Dermis blood vessel endothelial cell (primary cell): Measurements from ENCODE around the gene PIGA. TPM values are rescaled to one million over a fixed set of nuclear protein-coding genes. Genes with fewer than 3 reads are reported as not detected.
A peak's percentile ranks its signal among the peaks of the same experiment; 100 is the strongest.
"Not testable (repeated sequence)": the region's sequence is repeated elsewhere in the genome, so short reads cannot be mapped to it uniquely, and the experiment has no call there.

Experiments used
- DNase-seq: peaks from one replicate; pipeline ENCODE4 v3.0.0; 2010
- total RNA-seq: library from RNA; depleted of rRNA; stranded (reverse); fragments of >200 nt; gene quantifications from 2 replicates; pipeline ENCODE4 v1.2.3, GENCODE V29; 2014

Gene PIGA
- total RNA-seq, 1 donor from 2014 or later, result 8.8 TPM

DNA sequence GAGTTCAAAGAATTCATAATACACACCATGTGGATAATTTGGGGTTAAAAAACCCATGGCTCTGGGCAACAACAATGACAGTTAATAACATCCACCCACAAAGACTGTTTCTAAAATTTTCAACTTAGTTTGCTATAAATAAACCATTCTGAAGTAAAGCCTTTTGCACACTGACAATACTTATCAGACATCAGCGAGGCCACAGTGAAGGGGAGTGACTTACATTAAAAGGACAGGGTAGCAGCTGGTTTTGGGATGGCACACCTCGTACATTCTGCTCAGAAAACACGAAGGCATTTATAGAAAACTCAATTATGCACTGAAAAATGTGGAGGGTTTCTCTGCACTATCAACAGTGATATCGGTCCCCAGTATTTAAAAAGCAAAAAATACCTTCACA lies 15.0 kb downstream of the PIGA start:
- DNase-seq, result no peak

- no peak for DNase-seq
Measured at GRCh38 chrX:15319075-15319474, 16.2 kb downstream of the PIGA start.

DNA sequence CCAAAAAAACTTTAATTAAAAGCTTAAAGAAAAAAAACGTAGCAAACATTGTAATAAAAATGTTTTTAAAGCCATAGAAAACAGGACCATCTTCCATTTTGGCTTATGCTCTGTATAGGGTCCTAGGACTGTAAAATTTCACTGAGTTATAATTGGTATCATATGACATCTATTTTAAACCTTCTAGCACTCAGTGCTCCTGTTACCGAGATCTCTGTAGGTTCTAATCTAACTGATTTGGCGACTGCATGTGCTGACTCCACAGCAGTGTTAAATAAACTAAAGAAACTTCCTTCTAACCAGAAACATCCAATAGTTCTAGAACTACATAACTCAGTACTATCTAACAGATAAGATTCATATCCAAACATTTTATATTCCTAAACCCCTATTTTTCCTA lies 19.8 kb downstream of the PIGA start, which contains the start of gene ASB11:
ASB11 (minus strand) TSS at position 132 of the 400 bp plus-strand sequence; CDS start at position 97, 35 bp downstream.
- DNase-seq, result no peak

- no peak for DNase-seq
Measured at GRCh38 chrX:15314472-15314871, 20.9 kb downstream of the PIGA start.

DNA sequence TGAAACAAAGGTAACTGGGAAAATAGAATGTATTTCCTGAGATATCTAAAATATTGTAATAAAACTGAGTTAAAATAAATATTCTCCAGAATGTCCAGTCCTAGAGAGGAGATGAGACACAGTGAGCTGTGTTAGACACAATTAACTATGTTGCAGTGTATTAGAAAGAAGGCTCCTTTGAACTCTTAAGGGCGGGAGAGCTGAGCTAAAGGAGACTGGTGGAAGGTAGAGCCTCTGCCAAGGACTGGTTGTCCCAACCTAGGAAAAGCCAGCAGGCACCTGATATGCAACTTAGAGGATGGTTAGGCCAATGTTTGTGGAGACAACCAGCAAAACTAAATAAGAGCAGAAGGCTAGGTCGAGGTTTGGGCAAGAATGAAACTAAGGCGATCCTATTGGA lies 24.2 kb downstream of the PIGA start:
- DNase-seq, result no peak

DNA sequence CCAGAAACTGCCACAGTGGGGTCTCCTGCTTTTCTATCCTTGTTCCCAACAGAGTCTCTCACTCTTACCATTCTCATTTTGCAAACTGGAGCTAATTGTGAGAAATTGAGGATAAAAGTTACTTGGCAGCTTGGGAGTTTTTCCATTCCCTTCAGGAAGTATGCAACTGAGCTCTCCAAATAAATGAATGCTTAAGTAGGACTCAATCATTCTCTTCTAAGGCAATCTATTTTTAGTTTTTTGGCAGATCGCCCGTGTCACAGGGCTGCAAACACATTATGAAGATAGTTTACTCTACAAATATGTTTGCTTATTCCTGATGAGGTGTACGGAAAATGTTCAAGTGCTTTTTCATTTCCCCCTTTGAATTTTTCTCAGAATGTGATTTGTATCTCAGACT lies 25.2 kb downstream of the PIGA start:
- peak; percentile 88 for DNase-seq

DNA sequence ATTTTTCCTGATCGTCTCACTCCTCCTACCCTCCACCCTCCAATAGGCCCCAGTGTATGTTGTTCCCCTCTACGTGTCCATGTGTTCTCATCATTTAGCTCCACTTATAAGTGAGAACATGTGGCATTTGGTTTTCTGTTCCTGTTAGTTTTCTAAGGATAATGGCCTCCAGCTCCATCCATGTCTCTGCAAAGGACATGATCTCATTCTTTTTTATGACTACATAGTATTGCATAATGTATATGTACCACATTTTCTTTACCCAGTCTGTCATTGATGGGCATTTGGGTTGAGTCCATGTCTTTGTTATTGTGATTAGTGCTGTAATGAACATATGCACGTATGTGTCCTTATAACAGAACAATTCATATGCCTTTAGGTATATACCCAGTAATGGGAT lies 29.4 kb downstream of the PIGA start:
- DNase-seq, result not testable (repeated sequence)

DNA sequence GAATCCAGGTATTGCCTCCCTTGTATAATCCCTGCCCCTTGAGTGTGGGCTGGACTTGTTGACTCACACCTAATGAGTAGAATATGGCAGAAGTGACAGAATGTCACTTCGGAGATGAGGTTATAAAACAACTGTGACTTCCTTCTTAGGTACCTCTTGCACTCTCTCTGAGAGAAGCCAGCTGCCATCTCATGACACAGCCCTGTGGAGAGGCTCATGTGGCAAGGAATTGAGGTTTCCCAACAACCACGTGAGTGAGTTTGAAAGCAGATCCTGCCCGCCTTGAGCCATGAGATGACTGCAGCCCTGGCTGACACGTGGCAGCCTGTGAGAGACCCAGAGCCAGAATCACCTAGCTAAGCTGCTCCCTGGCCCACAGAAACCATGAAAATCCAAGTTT lies 33.4 kb downstream of the PIGA start:
- no peak for DNase-seq

- peak; percentile 59 for DNase-seq
Measured at GRCh38 chrX:15299941-15300851, 35.1 kb downstream of the PIGA start.

GRCh38 chrX:15298780-15299179 lies 36.5 kb downstream of the PIGA start:
- no peak for DNase-seq

- peak; percentile 72 for DNase-seq
Measured at GRCh38 chrX:15298201-15298600, 37.1 kb downstream of the PIGA start.

GRCh38 chrX:15293451-15293850 lies 41.9 kb downstream of the PIGA start:
- DNase-seq, result no peak

DNA sequence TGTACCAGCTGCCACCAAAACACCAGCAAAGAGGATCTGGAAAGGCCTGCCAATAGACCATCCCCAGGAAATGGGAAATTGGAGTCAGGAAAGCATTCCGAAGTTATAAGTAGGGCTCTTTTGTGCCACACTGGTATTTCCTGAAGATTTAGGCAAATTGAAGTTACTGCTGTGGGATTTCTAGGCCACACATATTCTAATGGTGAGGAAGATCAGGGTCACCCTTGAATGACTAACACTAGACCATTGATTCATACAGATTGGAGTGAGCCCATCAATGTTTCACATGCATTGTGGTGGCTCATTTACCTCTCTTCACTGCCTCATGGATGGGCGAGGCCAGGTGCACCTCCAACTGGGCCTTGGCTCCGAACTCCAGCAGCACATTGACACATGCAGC lies 42.5 kb downstream of the PIGA start:
- peak; percentile 22 for DNase-seq

- DNase-seq, result no peak
Measured at GRCh38 chrX:15277604-15278003, 57.7 kb downstream of the PIGA start.

- DNase-seq, result no peak
Measured at GRCh38 chrX:15274946-15275345, 60.4 kb downstream of the PIGA start.

DNA sequence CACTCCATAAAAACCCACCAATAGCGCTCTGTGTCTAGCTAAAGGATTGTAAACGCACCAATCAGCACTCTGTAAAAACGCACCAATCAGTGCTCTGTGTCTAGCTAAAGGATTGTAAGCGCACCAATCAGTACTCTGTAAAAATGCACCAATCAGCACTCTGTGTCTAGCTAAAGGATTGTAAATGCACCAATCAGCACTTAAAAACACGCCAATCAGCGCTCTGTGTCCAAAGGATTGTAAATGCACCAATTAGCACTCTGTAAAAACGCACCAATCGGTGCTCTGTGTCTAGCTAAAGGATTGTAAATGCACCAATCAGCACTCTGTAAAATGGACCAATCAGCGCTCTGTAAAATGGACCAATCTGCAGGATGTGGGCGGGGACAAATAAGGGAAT lies 62.0 kb downstream of the PIGA start:
- not testable (repeated sequence) for DNase-seq

GRCh38 chrX:15271757-15272156 lies 63.6 kb downstream of the PIGA start:
- DNase-seq, result no peak

DNA sequence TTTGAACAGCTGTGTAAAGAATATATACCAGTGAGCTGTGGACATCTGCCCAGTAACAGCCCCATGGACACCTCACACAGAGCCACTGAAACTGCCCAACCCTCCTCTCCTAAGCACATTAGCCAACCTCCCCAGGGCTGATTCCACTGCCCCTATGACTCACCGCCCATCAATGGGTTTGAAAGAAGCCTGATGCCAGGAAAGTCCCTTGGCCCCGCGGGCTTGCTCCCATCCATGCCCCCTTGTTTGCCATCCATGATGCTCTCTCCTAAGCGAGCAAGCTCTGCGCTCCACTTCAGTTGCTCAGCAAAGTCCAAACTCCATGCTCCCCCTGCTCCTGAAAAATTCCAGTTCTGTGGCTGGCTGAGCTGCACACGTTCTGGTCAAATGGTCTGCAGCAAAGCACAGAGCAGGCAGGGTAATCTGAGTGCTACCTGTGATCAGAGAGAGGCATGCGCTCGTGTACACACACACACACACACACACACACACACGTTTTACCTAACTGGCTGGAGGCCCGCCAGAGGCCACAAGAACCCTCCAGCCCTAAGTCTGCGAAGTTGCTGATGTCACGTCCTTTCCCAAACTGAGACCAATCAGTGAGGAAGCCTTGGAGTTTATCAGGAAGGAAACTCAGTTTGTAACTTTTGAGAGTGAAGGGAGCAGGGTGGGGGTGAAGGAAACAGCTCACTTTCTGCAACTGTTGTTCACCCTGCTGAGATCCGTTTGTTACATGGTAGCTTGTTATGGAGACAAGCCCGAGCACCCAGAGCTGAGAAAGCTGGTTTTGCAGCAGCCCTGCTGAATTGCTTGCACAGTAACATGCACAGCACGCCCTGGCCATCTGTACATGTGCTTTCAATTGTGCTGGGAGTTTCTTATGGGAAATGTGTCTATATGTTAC lies 65.5 kb downstream of the PIGA start, which contains the start of gene ASB9:
ASB9 (minus strand) TSS at position 466 of the 904 bp plus-strand sequence; CDS start at position 257, 209 bp downstream.
- DNase-seq, result peak; percentile 81

Other genes with a start within 250 kb of the PIGA start
- 5.3 and 12.1 TPM in 2 replicates for gene ASB9, start 65.4 kb downstream of the PIGA start, total RNA-seq
- not detected in 2 replicates for gene ASB11, start 19.9 kb downstream of the PIGA start, total RNA-seq
- gene VEGFD, start 48.9 kb upstream of the PIGA start, total RNA-seq, result 0.17 and 0.37 TPM in 2 replicates
- gene PIR, start 157.8 kb upstream of the PIGA start, total RNA-seq, result 135 and 165 TPM in 2 replicates
- 208 and 253 TPM in 2 replicates for gene BMX, start 165.3 kb upstream of the PIGA start, total RNA-seq